Astrocyte of the spinal cord (primary cell): ENCODE data around the gene PIGT.
A peak's percentile ranks its signal among the peaks of the same experiment; 100 is the strongest.

ENCODE experiments used
- DNase-seq: peaks from one replicate; pipeline ENCODE4 v3.0.0; 2011; ENCODE audit warnings: low read depth, low spot score
- H3K4me3 ChIP-seq: 2 replicates; pipeline ENCODE4 v1.5.1; 2011; ENCODE audit warnings: low read depth, mild to moderate bottlenecking, low read length, moderate library complexity
- in situ Hi-C: cut with HindIII; loops from 2 replicates; pipeline ENCODE4 v1.10.0; 2017; ENCODE audit warnings: low sequenced_read_pairs
- TF ChIP-seq, protein P1 (sequence below): IDR thresholded peaks from 2 replicates; pipeline ENCODE4 v1.5.1; 2012; ENCODE audit warnings: low read depth, mild to moderate bottlenecking, low read length, inconsistent platforms

The PIGT gene

GRCh38 chr20:45426320-45427016, 10.5 kb downstream of the PIGT start:
- no peak for DNase-seq
- in situ Hi-C loops: no loop called here

DNA sequence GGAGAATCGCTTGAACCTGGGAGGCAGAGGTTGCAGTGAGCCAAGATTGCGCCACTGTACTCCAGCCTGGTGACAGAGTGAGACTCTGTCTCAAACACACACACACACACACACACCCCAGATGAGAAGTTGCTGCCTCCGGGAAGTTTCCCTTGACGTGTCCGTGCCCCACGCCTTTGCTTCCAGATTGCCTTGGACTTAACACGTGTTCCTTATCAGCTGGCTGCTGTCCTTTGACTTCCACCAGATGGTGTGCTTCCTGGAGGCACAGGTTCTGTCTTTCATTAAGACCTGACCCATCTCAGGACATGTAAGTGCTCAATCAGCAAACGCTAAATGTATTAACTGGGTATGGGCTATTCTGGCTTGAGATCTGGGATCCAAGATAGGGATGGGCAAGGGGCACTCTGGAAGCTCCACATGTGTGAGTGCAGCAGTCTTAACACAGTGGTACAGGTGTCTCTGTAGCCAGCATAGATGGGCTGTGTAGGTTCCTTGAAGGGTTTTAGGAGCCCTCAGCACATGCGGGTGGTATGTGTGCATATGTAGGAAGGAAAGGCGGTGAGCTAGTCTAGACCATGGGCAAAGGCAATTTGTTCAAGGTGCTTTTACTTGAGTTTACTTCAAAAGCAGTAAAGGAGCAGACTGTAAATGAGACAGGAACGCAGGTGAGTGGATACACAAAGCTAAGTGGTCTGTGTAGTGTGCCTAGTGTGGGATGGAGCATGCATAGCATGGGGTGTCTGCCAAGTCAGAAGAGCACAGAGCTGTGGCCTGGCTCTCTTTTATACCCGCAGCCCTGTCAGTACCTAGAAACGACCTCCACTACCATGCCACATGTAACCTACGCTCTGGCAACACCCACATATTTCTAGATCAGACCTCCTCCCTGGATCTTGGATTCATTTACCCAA, 11.6 kb downstream of the PIGT start:
- no peak for DNase-seq

More at GRCh38 chr20:45426320-45427016, 10.5 kb downstream of the PIGT start:
- TF ChIP-seq, protein P1, sequence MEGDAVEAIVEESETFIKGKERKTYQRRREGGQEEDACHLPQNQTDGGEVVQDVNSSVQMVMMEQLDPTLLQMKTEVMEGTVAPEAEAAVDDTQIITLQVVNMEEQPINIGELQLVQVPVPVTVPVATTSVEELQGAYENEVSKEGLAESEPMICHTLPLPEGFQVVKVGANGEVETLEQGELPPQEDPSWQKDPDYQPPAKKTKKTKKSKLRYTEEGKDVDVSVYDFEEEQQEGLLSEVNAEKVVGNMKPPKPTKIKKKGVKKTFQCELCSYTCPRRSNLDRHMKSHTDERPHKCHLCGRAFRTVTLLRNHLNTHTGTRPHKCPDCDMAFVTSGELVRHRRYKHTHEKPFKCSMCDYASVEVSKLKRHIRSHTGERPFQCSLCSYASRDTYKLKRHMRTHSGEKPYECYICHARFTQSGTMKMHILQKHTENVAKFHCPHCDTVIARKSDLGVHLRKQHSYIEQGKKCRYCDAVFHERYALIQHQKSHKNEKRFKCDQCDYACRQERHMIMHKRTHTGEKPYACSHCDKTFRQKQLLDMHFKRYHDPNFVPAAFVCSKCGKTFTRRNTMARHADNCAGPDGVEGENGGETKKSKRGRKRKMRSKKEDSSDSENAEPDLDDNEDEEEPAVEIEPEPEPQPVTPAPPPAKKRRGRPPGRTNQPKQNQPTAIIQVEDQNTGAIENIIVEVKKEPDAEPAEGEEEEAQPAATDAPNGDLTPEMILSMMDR: no peak
- H3K4me3 ChIP-seq: no peak overlapping the region

DNA sequence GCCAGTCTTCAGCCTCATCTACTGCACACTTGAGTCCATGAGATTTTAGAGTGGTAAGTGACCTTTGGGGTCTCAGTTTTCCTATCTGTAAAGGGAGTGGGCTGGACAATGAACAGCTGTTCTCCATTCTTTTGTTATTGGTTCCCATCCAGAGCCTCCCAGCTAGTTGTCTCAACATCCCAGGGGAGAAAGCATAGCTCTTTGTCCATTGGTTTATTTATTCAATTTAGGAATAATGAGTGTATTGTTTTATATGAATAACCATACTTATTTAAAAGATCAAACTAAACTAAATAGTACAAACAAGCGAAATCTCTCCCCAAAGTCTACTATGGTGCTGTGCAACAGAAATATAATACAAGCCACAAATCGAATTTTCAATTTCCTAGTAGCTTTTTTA, 13.7 kb downstream of the PIGT start:
- TF ChIP-seq, protein P1: no peak
- in situ Hi-C loops: no loop called here
- no peak for DNase-seq
- H3K4me3 ChIP-seq: no peak overlapping the region

More for the DNA sequence above, 11.6 kb downstream of the PIGT start:
- in situ Hi-C loops: no loop called here
- TF ChIP-seq, protein P1: no peak
- H3K4me3 ChIP-seq: no peak overlapping the region

DNA sequence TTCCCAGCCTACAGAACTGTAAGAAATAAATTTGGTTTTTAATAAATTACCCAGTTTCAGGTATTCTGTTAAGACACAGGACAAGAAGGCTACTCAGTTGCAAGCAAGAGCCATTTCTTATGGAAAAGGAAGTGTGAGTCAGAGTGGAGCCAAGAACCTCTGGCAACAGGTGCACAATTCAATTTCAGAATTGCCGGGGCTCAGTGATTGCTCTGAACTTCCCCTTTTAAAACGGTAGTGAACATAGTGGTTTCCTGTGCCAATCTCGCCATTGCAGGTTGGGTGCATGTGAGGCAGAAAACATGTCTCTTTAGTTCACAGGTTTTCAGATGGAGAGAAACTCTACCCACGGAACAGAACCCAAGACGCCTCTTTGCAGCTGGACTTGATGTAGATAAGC, 16.4 kb downstream of the PIGT start:
- H3K4me3 ChIP-seq: no peak overlapping the region
- TF ChIP-seq, protein P1: no peak
- in situ Hi-C loops: no loop called here
- DNase-seq: no peak

- in situ Hi-C loops: no loop called here
- TF ChIP-seq, protein P1: no peak
- DNase-seq: peak; percentile 78
- H3K4me3 ChIP-seq: no peak overlapping the region
Measured at GRCh38 chr20:45433316-45433715, 17.4 kb downstream of the PIGT start.

- DNase-seq: no peak
- H3K4me3 ChIP-seq: no peak overlapping the region
- in situ Hi-C loops: no loop called here
- TF ChIP-seq, protein P1: no peak
Measured at GRCh38 chr20:45433976-45434375, 18.0 kb downstream of the PIGT start.
